Epidermal melanocyte (primary cell): Measurements from ENCODE around the gene DDX39B.
"Not testable (repeated sequence)": the region's sequence is repeated elsewhere in the genome, so short reads cannot be mapped to it uniquely, and the experiment has no call there.

ENCODE experiments used
- DNase-seq: peaks from one replicate; pipeline ENCODE4 v3.0.0; 2011; ENCODE audit warnings: low spot score; ENCODE audit not compliant: insufficient read length

DDX39B gene

GRCh38 chr6:31487674-31488073 is 54.1 kb downstream of the DDX39B start:
- not testable (repeated sequence) for DNase-seq

- not testable (repeated sequence) for DNase-seq
Measured at GRCh38 chr6:31486065-31486837, 55.6 kb downstream of the DDX39B start.

- DNase-seq = no peak
Measured at GRCh38 chr6:31485055-31485454, 56.7 kb downstream of the DDX39B start.

GRCh38 chr6:31483392-31483791 is 58.4 kb downstream of the DDX39B start:
- no peak for DNase-seq

- DNase-seq = no peak
Measured at GRCh38 chr6:31480574-31480973, 61.2 kb downstream of the DDX39B start.
